Nephron progenitor cell (in vitro differentiated cells): ENCODE data around the gene WAPL.
"Not testable (repeated sequence)": the region's sequence is repeated elsewhere in the genome, so short reads cannot be mapped to it uniquely, and the experiment has no call there.

Experiments
- DNase-seq: peaks from one replicate; pipeline ENCODE4 v3.0.0; 2021
- H3K27ac Mint-ChIP-seq: 2 replicates; pipeline ENCODE4 v1.8.0; 2021; ENCODE audit warnings: mild to moderate bottlenecking, moderate library complexity, mixed read lengths
- H3K27me3 Mint-ChIP-seq: 2 replicates; pipeline ENCODE4 v1.8.0; 2021; ENCODE audit warnings: mild to moderate bottlenecking, low read depth, mixed read lengths; ENCODE audit not compliant: poor library complexity
- H3K36me3 Mint-ChIP-seq: 2 replicates; pipeline ENCODE4 v1.8.0; 2021; ENCODE audit warnings: low read depth, mixed read lengths
- H3K4me1 Mint-ChIP-seq: 2 replicates; pipeline ENCODE4 v1.8.0; 2021; ENCODE audit warnings: mixed read lengths
- H3K4me3 Mint-ChIP-seq: 2 replicates; pipeline ENCODE4 v1.8.0; 2021; ENCODE audit warnings: mild to moderate bottlenecking, moderate library complexity, mixed read lengths
- H3K9me3 Mint-ChIP-seq: 2 replicates; pipeline ENCODE4 v1.8.0; 2021; ENCODE audit warnings: mild to moderate bottlenecking, moderate library complexity, mixed read lengths
- CTCF ChIP-seq: fragments of 200-600 bp; sonication (generic); IDR thresholded peaks from 2 replicates; pipeline ENCODE4 v1.5.0; 2021; ENCODE audit warnings: antibody characterized with exemption

The WAPL gene

GRCh38 chr10:86536294-86536861, 14.8 kb upstream of the WAPL start:
- Mint-ChIP-seq H3K36me3 (no peaks in the 10 kb centered on the region), H3K4me3 (peak overlapping the region; percentile 80), H3K9me3 (peaks cover 9% of the 10 kb centered on the region), H3K4me1 (no peaks in the 10 kb centered on the region), H3K27me3 (peaks cover 50% of the 10 kb centered on the region), H3K27ac (no peak overlapping the region)
- no peak for DNase-seq
- no peak for TF ChIP-seq CTCF

GRCh38 chr10:86535132-86535882, 13.7 kb upstream of the WAPL start:
- H3K36me3 Mint-ChIP-seq, result no peaks in the 10 kb centered on the region
- peaks cover 9% of the 10 kb centered on the region for H3K9me3 Mint-ChIP-seq
- H3K27me3 Mint-ChIP-seq, result peaks cover 50% of the 10 kb centered on the region
- H3K4me1 Mint-ChIP-seq, result no peaks in the 10 kb centered on the region
- DNase-seq, result peak; percentile 68
- no peak overlapping the region for H3K27ac Mint-ChIP-seq
- no peak for TF ChIP-seq CTCF
- peak overlapping the region; percentile 80 for H3K4me3 Mint-ChIP-seq

- Mint-ChIP-seq H3K27me3 (peaks cover 39% of the 10 kb centered on the region), H3K4me1 (no peaks in the 10 kb centered on the region), H3K36me3 (no peaks in the 10 kb centered on the region), H3K9me3 (peaks cover 4% of the 10 kb centered on the region), H3K27ac (no peak overlapping the region), H3K4me3 (no peak overlapping the region)
- DNase-seq, result no peak
- TF ChIP-seq CTCF, result no peak
These were observed 11.7 kb upstream of the WAPL start for GRCh38 chr10:86533328-86533727.

GRCh38 chr10:86528736-86529135, 7.1 kb upstream of the WAPL start:
- H3K4me1 Mint-ChIP-seq, result peaks cover 17% of the 10 kb centered on the region
- not testable (repeated sequence) for H3K27ac Mint-ChIP-seq, H3K9me3 Mint-ChIP-seq, DNase-seq, H3K36me3 Mint-ChIP-seq, H3K27me3 Mint-ChIP-seq, H3K4me3 Mint-ChIP-seq

- no peaks in the 10 kb centered on the region for H3K27me3 Mint-ChIP-seq
These were observed 5.0 kb upstream of the WAPL start for GRCh38 chr10:86526606-86527005.

GRCh38 chr10:86525713-86526112, 4.1 kb upstream of the WAPL start:
- peaks cover 37% of the 10 kb centered on the region for H3K4me1 Mint-ChIP-seq
- DNase-seq, H3K4me3 Mint-ChIP-seq, H3K36me3 Mint-ChIP-seq, H3K27me3 Mint-ChIP-seq, H3K27ac Mint-ChIP-seq, H3K9me3 Mint-ChIP-seq: not testable (repeated sequence)

More at GRCh38 chr10:86526606-86527005, 5.0 kb upstream of the WAPL start:
- TF ChIP-seq CTCF, result no peak
- H3K27ac Mint-ChIP-seq, result no peak overlapping the region
- DNase-seq, result no peak
- no peaks in the 10 kb centered on the region for H3K36me3 Mint-ChIP-seq
- H3K4me3 Mint-ChIP-seq, result no peak overlapping the region
- peaks cover 34% of the 10 kb centered on the region for H3K4me1 Mint-ChIP-seq
- no peaks in the 10 kb centered on the region for H3K9me3 Mint-ChIP-seq
